HL-60 (cell line): ENCODE data around the gene CNNM3.
A peak's percentile ranks its signal among the peaks of the same experiment; 100 is the strongest.

ENCODE experiments used
- DNase-seq, 2 experiments: peaks; one replicate each; pipeline ENCODE4 v3.0.0-alpha.2; 2010 to 2020; ENCODE audit warnings: low read depth in 1 of 2, low spot score in 1 of 2
- H3K27ac ChIP-seq: fragments of 250-450 bp; sonication (Bioruptor Pico); replicated peaks from 2 replicates; pipeline ENCODE4 v1.5.1; 2020; ENCODE audit warnings: mild to moderate bottlenecking, moderate library complexity
- H3K27me3 ChIP-seq: fragments of 250-450 bp; sonication (Bioruptor Pico); 2 replicates; pipeline ENCODE4 v1.5.1; 2021; ENCODE audit warnings: mild to moderate bottlenecking, moderate library complexity; ENCODE audit not compliant: insufficient read depth, poor library complexity, severe bottlenecking
- H3K4me3 ChIP-seq: replicated peaks from 2 replicates; pipeline ENCODE4 v1.5.1; 2011; ENCODE audit warnings: mild to moderate bottlenecking, control low read depth, low read length; ENCODE audit not compliant: insufficient read depth
- GABPA ChIP-seq: IDR thresholded peaks from 2 replicates; pipeline ENCODE4 v1.6.1; 2012; ENCODE audit warnings: low read depth
- POLR2AphosphoS5 ChIP-seq: IDR thresholded peaks from 2 replicates; pipeline ENCODE4 v1.6.1; 2012; ENCODE audit warnings: low read depth
- SPI1 ChIP-seq: IDR thresholded peaks from 2 replicates; pipeline ENCODE4 v1.6.1; 2012; ENCODE audit warnings: low read depth, mild to moderate bottlenecking, borderline replicate concordance
- TF ChIP-seq, protein P1 (sequence below): IDR thresholded peaks from one replicate; pipeline ENCODE4 v1.5.1; 2011; ENCODE audit warnings: low read length, control low read depth, inconsistent platforms; ENCODE audit not compliant: insufficient read depth
- TF ChIP-seq, protein P2 (sequence below): IDR thresholded peaks from 2 replicates; pipeline ENCODE4 v1.6.1; 2012; ENCODE audit warnings: low read depth; ENCODE audit not compliant: insufficient replicate concordance

Gene CNNM3

DNA sequence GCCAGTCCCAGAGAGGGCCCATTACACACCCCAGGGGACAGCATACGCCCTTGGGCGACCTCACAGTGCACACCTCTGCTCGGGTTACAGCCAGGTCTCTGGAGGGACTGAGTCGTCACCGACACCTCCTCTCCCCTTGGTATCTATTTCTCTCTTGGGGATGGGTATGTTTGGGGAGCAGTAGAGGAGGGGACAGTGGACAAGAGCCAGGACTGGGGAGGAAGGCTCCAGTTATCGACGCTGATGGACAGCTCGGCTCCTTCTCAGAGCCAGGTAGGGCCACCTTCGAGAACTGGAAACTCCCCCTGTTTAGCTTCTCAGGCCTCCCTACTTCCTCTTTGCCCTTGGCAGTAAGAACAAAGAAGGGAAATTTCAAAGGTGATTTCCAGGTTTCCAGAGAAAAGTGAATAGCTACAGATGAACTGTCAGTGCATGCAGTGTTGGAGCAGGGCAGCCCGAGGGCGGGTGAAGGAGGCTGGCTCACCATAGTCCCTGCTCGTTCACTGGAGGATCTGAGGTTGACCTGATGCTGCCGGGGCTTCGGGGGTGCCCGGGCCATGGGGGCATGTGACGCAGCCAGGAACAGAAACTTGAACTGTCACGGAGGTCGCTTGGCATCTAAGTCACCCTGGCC lies 58.2 kb downstream of the CNNM3 start:
- Histone ChIP-seq H3K27ac (no peak overlapping the region), H3K4me3 (no peak overlapping the region), H3K27me3 (peaks cover 26% of the 10 kb centered on the region)
- TF ChIP-seq, protein P1, sequence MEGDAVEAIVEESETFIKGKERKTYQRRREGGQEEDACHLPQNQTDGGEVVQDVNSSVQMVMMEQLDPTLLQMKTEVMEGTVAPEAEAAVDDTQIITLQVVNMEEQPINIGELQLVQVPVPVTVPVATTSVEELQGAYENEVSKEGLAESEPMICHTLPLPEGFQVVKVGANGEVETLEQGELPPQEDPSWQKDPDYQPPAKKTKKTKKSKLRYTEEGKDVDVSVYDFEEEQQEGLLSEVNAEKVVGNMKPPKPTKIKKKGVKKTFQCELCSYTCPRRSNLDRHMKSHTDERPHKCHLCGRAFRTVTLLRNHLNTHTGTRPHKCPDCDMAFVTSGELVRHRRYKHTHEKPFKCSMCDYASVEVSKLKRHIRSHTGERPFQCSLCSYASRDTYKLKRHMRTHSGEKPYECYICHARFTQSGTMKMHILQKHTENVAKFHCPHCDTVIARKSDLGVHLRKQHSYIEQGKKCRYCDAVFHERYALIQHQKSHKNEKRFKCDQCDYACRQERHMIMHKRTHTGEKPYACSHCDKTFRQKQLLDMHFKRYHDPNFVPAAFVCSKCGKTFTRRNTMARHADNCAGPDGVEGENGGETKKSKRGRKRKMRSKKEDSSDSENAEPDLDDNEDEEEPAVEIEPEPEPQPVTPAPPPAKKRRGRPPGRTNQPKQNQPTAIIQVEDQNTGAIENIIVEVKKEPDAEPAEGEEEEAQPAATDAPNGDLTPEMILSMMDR: no peak
- TF ChIP-seq SPI1: peak; percentile 14; the same call in 1 of the 2 replicates
- DNase-seq: no peak

DNA sequence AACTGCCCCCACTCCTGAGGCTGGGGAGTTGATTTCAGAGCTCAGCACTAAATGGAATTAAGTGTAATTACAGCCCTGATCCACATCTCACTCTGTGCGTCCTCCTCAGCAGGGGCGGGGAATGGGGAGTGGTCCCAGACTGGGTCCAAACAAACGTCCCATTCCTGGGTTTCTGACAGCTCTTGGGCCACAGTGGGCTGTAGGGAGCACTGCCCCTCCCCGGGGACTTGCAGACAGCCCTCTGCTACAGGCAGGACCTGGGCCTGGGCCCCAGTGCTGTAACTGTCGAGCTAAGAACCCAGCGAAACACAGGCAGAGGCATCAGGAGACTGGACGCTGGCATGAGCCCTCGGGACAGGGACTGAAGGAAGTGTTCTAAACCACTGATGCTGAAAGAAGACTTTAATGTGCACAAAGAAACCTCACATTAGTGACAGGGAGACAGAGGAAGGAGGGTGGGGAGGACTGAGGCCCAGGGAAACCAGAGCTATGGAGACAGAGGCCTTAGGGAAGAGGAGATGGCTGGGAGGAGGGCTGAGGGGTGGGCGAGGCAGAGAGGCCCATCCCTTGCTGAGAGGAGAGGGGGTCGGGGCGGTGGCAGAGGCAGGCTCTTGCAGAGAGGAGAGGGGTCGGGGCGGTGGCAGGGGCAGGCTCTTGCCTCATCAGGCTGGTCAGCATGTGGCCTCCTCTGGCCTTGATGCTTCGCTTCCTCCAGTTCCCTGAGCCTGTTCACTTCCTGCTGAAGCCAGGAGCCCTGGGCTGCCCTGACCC lies 59.6 kb downstream of the CNNM3 start:
- DNase-seq: no peak
- H3K27ac ChIP-seq: no peak overlapping the region
- peaks cover 19% of the 10 kb centered on the region for H3K27me3 ChIP-seq
- TF ChIP-seq GABPA (no peak), SPI1 (no peak), POLR2AphosphoS5 (no peak)
- TF ChIP-seq, protein P1: no peak
- TF ChIP-seq, protein P2, sequence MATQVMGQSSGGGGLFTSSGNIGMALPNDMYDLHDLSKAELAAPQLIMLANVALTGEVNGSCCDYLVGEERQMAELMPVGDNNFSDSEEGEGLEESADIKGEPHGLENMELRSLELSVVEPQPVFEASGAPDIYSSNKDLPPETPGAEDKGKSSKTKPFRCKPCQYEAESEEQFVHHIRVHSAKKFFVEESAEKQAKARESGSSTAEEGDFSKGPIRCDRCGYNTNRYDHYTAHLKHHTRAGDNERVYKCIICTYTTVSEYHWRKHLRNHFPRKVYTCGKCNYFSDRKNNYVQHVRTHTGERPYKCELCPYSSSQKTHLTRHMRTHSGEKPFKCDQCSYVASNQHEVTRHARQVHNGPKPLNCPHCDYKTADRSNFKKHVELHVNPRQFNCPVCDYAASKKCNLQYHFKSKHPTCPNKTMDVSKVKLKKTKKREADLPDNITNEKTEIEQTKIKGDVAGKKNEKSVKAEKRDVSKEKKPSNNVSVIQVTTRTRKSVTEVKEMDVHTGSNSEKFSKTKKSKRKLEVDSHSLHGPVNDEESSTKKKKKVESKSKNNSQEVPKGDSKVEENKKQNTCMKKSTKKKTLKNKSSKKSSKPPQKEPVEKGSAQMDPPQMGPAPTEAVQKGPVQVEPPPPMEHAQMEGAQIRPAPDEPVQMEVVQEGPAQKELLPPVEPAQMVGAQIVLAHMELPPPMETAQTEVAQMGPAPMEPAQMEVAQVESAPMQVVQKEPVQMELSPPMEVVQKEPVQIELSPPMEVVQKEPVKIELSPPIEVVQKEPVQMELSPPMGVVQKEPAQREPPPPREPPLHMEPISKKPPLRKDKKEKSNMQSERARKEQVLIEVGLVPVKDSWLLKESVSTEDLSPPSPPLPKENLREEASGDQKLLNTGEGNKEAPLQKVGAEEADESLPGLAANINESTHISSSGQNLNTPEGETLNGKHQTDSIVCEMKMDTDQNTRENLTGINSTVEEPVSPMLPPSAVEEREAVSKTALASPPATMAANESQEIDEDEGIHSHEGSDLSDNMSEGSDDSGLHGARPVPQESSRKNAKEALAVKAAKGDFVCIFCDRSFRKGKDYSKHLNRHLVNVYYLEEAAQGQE: no peak
- H3K4me3 ChIP-seq: no peak overlapping the region

DNA sequence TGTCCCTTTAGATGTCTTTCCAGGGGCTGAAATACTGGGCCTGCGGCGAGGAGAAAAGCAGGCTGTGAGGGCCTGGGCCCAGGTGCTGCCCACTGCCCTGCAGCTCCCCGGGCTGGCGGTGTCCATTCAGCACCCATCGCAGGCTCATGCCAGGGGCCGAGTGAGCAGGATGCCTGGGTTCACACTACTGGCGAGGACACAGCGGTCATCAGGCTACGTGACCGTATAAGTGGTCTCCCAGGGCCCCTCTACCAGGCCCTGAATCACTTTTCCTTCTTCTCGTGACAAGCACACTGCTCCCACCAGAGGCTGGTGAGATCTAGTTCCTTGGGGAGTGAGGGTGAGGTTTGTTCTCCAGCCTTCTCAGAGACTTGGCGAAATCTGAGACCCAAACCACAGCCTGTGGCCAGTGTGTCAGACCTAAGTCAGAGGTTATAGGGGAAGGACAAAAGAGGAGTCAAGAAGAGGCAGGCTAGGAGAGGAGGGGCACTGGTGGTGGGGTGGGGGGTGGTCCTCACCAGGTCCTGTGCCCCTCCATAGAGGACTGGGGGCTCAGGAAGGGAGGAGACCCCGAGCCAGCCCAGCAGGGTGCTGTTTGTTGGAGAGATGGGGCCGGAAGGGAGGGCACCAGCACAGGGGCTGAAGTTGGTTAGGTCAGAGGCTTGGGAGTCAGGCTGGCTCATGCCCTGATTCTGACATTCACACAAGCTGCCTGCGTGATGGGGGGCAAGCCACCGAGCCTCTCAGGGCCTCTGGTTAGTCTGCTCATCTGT lies 60.4 kb downstream of the CNNM3 start:
- H3K27ac ChIP-seq: no peak overlapping the region

More for the DNA sequence above, 60.4 kb downstream of the CNNM3 start:
- Histone ChIP-seq H3K4me3 (no peak overlapping the region), H3K27me3 (peaks cover 11% of the 10 kb centered on the region)
- TF ChIP-seq POLR2AphosphoS5: no peak
- TF ChIP-seq, protein P2: no peak
- TF ChIP-seq, protein P1: no peak
- TF ChIP-seq SPI1: no peak
- DNase-seq: no peak
